ENCODE data around the gene SOD1. TPM values are rescaled to one million over a fixed set of nuclear protein-coding genes. Genes with fewer than 3 reads are reported as not detected.

SOD1 gene
- total and polyA plus RNA-seq, 5 experiments from 2014 or later = 199 to 661 (median 566) TPM

DNA sequence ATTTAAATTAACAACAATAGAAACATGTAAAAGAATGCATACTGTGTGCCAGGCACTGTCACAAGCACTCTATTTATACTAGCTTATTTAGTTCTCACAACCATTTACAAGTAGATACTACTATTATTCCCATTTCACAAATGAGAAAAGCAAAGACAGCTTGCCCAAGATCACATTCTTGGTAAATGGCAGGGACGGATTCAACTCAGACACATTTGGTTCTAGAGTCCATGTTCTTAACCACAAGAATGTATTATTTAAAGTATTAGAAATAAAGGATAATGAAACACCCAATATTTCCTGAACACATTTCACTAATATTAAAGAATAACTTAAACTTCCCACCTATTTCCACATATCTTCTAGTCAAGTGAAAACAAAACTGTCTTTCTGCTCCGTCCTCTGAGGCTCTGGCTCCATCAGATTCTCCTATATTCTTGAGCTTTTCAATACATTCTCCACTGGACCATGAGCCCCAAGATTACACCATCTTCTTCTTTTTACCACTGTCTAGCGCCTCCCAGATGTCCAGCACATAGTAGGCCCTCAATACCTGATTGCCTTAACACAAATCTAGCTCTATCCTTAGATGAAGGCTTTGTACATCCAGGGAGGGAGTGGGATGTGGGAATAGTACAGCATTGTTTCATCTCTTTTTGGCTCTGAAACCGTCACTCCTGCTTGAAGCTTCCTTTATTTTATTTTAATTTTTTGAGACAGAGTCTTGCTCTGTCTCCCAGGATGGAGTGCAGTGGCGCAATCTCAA, 29.3 kb downstream of the SOD1 start:
- POLR2A ChIA-PET = no interaction called here
- no peak overlapping the region for H3K4me3 Mint-ChIP-seq
- peak overlapping the region in 2 of 10 donors; percentile 13 to 23 for H3K27ac Mint-ChIP-seq
- DNase-seq = no peak
- H3K27me3 Mint-ChIP-seq = no peaks in the 10 kb centered on the region
- H3K36me3 Mint-ChIP-seq = peaks cover 5 to 92% (median 36%) of the 10 kb centered on the region in 3 donors
- ATAC-seq = no peak
- H3K4me1 Mint-ChIP-seq = peaks cover 0 to 6% (median 1%) of the 10 kb centered on the region in 4 donors
- no peaks in the 10 kb centered on the region for H3K9me3 Mint-ChIP-seq

DNA sequence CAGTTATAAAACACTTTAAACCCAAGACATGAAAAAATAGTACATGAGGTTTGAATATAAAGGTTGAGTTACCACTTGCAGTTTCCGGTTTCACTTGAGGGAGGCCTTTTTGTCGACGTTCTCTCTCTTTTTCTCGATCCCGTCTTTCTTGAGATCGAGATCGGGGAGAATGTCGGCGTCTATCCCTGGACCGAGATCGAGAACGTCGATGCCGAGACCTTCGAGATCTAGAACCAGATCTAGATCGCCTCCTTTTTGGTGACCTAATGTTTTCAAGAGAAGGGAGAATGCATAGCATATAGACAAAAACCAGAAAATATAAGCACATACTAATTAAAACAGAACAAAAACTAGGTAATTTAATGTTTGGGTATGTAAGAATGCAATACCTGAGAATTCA, 33.7 kb downstream of the SOD1 start:
- H3K4me3 Mint-ChIP-seq = no peak overlapping the region
- H3K27me3 Mint-ChIP-seq = no peaks in the 10 kb centered on the region
- peaks cover 9 to 89% (median 37%) of the 10 kb centered on the region in 3 donors for H3K36me3 Mint-ChIP-seq
- H3K4me1 Mint-ChIP-seq = peaks cover 0 to 8% (median 3%) of the 10 kb centered on the region in 4 donors
- DNase-seq (no peak), ATAC-seq (no peak)
- no peak overlapping the region for H3K27ac Mint-ChIP-seq
- H3K9me3 Mint-ChIP-seq = no peaks in the 10 kb centered on the region
- POLR2A ChIA-PET = no interaction called here

DNA sequence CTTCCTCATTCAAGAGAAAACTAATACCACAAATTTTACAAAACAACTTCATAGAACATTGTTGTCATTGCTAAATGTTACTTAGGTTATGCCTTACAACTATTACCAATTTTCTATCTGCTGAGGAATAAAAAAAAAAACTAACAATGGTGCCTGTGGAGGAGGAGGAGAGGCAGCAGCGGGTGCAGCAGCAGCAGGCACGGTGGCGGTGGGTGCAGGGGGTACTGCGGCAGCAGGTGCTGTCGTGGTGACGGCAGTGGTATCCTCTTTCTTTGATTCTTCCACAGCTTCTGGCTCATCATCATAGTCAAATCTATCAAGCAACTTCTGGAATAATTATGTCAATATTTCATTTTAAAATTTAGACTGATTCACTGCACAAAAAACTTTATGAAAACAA, 36.9 kb downstream of the SOD1 start:
- ATAC-seq = no peak
- H3K4me3 Mint-ChIP-seq = no peak overlapping the region
- H3K4me1 Mint-ChIP-seq = peaks cover 0 to 9% (median 6%) of the 10 kb centered on the region in 4 donors
- no peaks in the 10 kb centered on the region for H3K27me3 Mint-ChIP-seq
- H3K27ac Mint-ChIP-seq = peak overlapping the region in 5 of 10 donors; percentile 15 to 63 (median 43)
- no peaks in the 10 kb centered on the region for H3K9me3 Mint-ChIP-seq
- peaks cover 5 to 89% (median 31%) of the 10 kb centered on the region in 3 donors for H3K36me3 Mint-ChIP-seq
- POLR2A ChIA-PET = no interaction called here
- no peak for DNase-seq

DNA sequence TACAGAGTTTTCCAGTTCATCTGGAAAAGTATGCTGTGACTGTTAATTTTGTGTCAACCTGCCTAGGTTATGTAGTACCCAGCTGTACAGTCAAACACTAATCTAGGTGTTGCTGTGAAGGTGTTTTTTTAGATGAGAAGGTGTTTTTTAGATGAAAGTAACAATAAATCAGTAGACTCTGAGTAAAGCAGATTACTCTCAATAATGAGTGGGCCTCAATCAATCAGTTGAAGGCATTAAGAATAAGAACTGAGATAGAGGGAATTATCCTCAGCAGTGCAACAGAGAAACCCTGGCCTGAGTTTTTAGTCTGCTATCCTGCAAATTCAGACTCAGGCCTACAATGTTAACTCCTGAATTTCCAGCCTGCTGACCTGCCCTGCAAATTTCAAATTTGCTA, 39.0 kb downstream of the SOD1 start:
- Mint-ChIP-seq H3K4me1 (peaks cover 0 to 11% (median 6%) of the 10 kb centered on the region in 4 donors), H3K4me3 (no peak overlapping the region), H3K27me3 (no peaks in the 10 kb centered on the region), H3K9me3 (no peaks in the 10 kb centered on the region), H3K27ac (peak overlapping the region in 3 of 10 donors; percentile 4 to 64 (median 16)), H3K36me3 (peaks cover 5 to 89% (median 27%) of the 10 kb centered on the region in 3 donors)
- ATAC-seq (no peak), DNase-seq (no peak)
- POLR2A ChIA-PET = no interaction called here

DNA sequence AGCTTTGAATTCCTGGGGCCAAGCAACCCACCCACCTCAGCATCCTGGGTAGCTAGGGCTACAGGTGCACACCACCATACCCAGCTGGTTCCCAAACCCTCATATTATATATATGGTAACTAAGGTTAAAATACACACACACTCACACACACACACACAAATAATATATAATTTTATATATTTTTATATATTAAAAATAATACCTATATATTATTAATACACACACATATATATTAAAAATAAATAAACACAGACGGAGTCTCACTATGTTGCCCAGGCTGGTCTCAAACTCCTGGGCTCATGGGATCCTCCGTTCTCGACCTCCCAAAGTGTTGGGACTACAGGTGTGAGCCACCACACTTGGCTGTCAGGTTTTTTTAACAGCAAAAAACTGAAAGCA, 40.5 kb downstream of the SOD1 start:
- Mint-ChIP-seq H3K4me3 (no peak overlapping the region), H3K36me3 (peaks cover 0 to 87% (median 18%) of the 10 kb centered on the region in 3 donors), H3K4me1 (peaks cover 3 to 13% (median 10%) of the 10 kb centered on the region in 4 donors), H3K27me3 (no peaks in the 10 kb centered on the region), H3K27ac (peak overlapping the region in 1 of 10 donors; percentile 75), H3K9me3 (no peaks in the 10 kb centered on the region)
- POLR2A ChIA-PET = no interaction called here
- DNase-seq (no peak), ATAC-seq (no peak)

DNA sequence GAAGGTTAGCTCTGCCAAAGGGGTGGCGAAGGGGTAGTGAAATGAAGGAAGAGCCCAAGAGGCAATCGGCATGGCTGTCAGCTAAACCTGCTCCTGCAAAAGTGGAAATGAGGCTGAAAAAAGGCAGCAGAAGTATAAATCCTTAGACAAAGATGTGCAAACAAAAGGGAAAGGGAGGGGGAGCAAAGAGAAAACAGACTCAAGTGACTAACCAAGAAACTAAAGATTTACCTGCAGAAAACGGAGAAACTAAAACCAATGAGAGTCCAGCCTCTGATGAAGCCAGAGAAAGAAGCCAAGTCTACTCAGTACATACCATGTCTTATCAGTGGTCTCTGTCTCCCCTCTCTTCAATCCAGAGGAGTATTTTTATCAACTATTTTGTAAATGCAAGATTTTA, 47.1 kb downstream of the SOD1 start:
- peaks cover 0 to 45% (median 5%) of the 10 kb centered on the region in 3 donors for H3K36me3 Mint-ChIP-seq
- H3K4me3 Mint-ChIP-seq = peak overlapping the region in 3 of 10 donors; percentile 1 to 26 (median 11)
- H3K4me1 Mint-ChIP-seq = peaks cover 24 to 59% (median 53%) of the 10 kb centered on the region in 4 donors
- POLR2A ChIA-PET = no interaction called here
- H3K9me3 Mint-ChIP-seq = no peaks in the 10 kb centered on the region
- no peak for ATAC-seq
- peak overlapping the region in 8 of 10 donors; percentile 16 to 84 (median 64) for H3K27ac Mint-ChIP-seq
- DNase-seq = no peak
- H3K27me3 Mint-ChIP-seq = no peaks in the 10 kb centered on the region

DNA sequence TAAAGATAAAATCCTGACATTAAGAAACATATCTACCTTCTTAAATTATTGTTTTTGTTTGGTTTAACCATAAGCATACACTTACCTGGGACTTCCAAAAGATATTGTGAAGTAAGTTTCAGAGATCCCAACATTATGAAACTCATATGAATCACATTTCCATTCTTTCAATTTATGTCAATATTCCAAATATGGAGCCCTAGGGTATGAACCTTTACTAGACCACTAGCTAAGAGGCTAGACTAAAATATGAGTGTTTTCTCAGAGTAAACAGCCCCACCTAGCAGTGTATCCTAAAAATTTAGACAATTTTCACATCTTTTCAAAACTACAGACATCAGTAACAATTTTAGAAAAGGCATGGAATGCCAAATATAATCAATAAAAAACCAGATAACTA, 48.0 kb downstream of the SOD1 start:
- H3K4me1 Mint-ChIP-seq = peaks cover 23 to 66% (median 57%) of the 10 kb centered on the region in 4 donors
- H3K27ac Mint-ChIP-seq = peak overlapping the region in 1 of 10 donors; percentile 54
- POLR2A ChIA-PET = no interaction called here
- DNase-seq = no peak
- H3K36me3 Mint-ChIP-seq = peaks cover 0 to 35% (median 3%) of the 10 kb centered on the region in 3 donors
- H3K9me3 Mint-ChIP-seq = no peaks in the 10 kb centered on the region
- no peaks in the 10 kb centered on the region for H3K27me3 Mint-ChIP-seq
- no peak for ATAC-seq
- H3K4me3 Mint-ChIP-seq = no peak overlapping the region

DNA sequence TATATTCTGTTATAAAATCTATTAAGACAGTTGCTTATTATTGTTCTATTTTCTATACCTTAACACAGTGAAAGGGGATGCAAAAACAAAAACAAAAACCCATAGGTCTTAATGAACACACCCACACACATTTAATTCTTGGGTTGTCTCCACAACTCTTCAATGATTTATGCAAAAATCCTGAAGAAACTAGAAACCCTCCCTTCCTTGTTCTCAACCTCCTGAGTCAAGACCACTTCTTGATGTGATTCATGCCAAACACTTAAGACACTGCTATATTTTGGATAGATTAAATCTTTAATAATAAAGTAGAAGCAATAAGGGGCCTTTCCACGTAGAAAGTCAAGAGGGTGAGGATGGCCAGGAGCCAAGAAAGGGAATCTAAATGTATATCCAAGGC, 49.0 kb downstream of the SOD1 start:
- Mint-ChIP-seq H3K4me3 (peak overlapping the region in 3 of 10 donors; percentile 9 to 14 (median 14)), H3K4me1 (peaks cover 25 to 74% (median 67%) of the 10 kb centered on the region in 4 donors), H3K9me3 (no peaks in the 10 kb centered on the region), H3K27me3 (no peaks in the 10 kb centered on the region), H3K36me3 (peaks cover 0 to 25% (median 0%) of the 10 kb centered on the region in 3 donors), H3K27ac (peak overlapping the region in 2 of 10 donors; percentile 55 to 58)
- POLR2A ChIA-PET = no interaction called here
- no peak for DNase-seq
- ATAC-seq = no peak

DNA sequence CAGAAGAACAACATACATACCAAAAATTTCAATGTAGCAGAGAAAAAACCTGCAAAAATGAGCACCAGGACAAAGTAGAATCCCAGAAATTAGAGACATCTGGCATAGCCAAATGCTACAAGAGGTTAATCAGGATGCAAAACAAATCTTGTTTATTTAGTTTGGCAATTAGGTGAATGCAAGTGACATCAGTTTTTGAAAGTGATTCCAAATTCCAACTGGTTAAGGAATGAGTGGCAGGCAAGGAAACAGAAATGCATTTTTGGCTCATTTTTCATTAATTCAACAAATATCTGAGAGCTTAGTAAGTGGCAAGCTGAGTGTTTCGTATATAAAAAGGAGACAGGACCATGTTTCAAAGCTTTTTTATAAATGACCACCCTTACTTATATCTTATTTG, 51.1 kb downstream of the SOD1 start:
- Mint-ChIP-seq H3K27me3 (no peaks in the 10 kb centered on the region), H3K9me3 (no peaks in the 10 kb centered on the region), H3K4me1 (peaks cover 31 to 91% (median 81%) of the 10 kb centered on the region in 4 donors), H3K36me3 (peaks cover 0 to 13% (median 0%) of the 10 kb centered on the region in 3 donors), H3K27ac (peak overlapping the region in 7 of 10 donors; percentile 6 to 74 (median 54)), H3K4me3 (peak overlapping the region in 3 of 10 donors; percentile 2 to 67 (median 53))
- ATAC-seq (no peak), DNase-seq (no peak)
- POLR2A ChIA-PET = no interaction called here

DNA sequence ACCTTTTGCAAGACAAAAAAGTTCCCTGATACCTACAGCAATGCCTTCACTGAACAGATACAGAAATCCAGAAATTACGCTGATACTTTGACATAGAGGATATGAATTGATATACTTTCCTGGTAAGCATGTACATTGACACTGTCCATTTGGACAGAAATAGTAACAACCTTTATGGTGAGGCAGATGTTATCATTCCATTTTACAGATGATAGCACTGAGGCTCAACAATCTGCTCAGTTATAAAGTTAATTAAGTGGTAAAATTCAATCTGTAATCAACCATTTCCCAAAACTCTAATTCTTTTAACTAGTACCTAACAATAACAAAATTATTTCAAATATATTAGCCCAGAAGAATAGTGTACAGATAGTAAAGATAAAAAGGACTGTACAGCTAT, 51.8 kb downstream of the SOD1 start:
- Mint-ChIP-seq H3K27me3 (no peaks in the 10 kb centered on the region), H3K36me3 (peaks cover 0 to 11% (median 0%) of the 10 kb centered on the region in 3 donors), H3K4me1 (peaks cover 29 to 92% (median 84%) of the 10 kb centered on the region in 4 donors), H3K9me3 (no peaks in the 10 kb centered on the region), H3K4me3 (no peak overlapping the region), H3K27ac (peak overlapping the region in 1 of 10 donors; percentile 54)
- no peak for DNase-seq
- POLR2A ChIA-PET = no interaction called here
- no peak for ATAC-seq

DNA sequence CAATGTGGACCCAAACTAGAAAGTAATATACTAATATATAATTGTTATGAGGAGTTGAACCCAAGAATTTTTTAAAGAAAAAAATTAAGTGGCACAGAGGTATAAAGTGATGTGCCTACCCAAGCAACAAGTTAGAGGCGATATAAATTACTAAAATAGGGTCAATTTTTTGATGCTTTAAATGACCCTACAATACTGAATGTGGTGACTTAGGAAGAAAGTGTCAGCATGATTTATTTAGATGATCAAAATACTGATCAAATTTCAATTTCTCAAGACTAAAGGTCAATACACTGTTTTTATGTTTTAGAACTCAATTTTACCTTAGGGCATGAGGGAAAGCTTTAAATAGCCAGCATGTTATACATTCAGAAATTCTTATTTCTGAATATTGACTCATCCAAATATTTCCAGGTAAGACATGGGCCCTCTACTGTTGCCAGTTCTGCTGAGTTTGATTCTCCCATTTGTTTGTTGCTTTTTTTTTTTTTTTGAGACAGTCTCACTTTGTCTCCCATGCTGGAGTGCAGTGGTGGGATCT, 52.3 kb downstream of the SOD1 start:
- H3K27ac Mint-ChIP-seq = peak overlapping the region in 2 of 10 donors; percentile 19 to 43

DNA sequence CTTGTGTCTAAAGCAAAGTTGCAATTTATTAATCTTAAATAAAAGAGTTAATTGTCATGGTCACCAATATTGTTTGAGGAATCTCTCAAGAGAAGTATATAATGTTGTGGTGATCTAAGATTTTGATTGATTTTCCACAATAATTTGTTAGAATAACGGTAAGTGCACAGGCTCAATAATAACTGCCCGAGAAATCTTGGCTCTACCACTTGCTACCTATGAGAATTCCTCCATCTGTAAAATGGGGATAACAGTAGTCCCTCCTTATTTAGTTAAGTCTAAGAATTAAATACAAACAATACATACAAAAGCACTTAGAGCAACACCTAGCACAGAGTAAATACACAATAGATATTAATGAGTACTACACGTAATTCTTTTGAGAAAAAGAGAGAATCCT, 53.6 kb downstream of the SOD1 start:
- ATAC-seq = no peak
- H3K9me3 Mint-ChIP-seq = no peaks in the 10 kb centered on the region
- no peaks in the 10 kb centered on the region for H3K27me3 Mint-ChIP-seq
- DNase-seq = no peak
- no peak overlapping the region for H3K4me3 Mint-ChIP-seq
- peaks cover 26 to 90% (median 81%) of the 10 kb centered on the region in 4 donors for H3K4me1 Mint-ChIP-seq
- H3K27ac Mint-ChIP-seq = peak overlapping the region in 2 of 10 donors; percentile 26 to 53
- peaks cover 0 to 3% (median 0%) of the 10 kb centered on the region in 3 donors for H3K36me3 Mint-ChIP-seq
- POLR2A ChIA-PET = no interaction called here

More for the DNA sequence above, 52.3 kb downstream of the SOD1 start:
- Mint-ChIP-seq H3K4me3 (no peak overlapping the region), H3K27me3 (no peaks in the 10 kb centered on the region), H3K36me3 (peaks cover 0 to 6% (median 0%) of the 10 kb centered on the region in 3 donors), H3K4me1 (peaks cover 28 to 92% (median 84%) of the 10 kb centered on the region in 4 donors), H3K9me3 (no peaks in the 10 kb centered on the region)
- DNase-seq = no peak
- ATAC-seq = no peak
- POLR2A ChIA-PET = no interaction called here

Data from naive thymus-derived CD8-positive, alpha-beta T cell (primary cell).